CD14-positive monocyte (primary cell): ENCODE measurements around the gene DLG4. TPM values are rescaled to one million over a fixed set of nuclear protein-coding genes. Genes with fewer than 3 reads are reported as not detected.
A peak's percentile ranks its signal among the peaks of the same experiment; 100 is the strongest.

Experiments used
- DNase-seq, 3 donors: peaks; one replicate each; pipeline ENCODE4 v3.0.0-alpha.2; 2011 to 2022
- H2AFZ ChIP-seq: 2 replicates; pipeline ENCODE4 v1.6.0; 2012; ENCODE audit warnings: mild to moderate bottlenecking, low read depth, low read length, inconsistent platforms; ENCODE audit not compliant: insufficient read depth, poor library complexity, severe bottlenecking
- H3K27ac ChIP-seq, 2 donors: 1 replicate in 1 of 2; 2 replicates in 1 of 2; pipeline ENCODE4 v1.5.1; 2012 to 2013; ENCODE audit warnings: low read length in 2 of 2, control low read depth in 1 of 2, inconsistent platforms in 1 of 2, low read depth in 1 of 2, mild to moderate bottlenecking in 1 of 2
- H3K27me3 ChIP-seq, 2 donors: one replicate each; pipeline versions ENCODE4 v1.6.0 to v1.6.1; 2011 to 2013; ENCODE audit warnings: low read length in 2 of 2; ENCODE audit not compliant: control insufficient read depth in 2 of 2, insufficient read depth in 2 of 2
- H3K36me3 ChIP-seq, 2 donors: replicated peaks in 1 of 2; 1 replicate in 1 of 2; 2 replicates in 1 of 2; pipeline versions ENCODE4 v1.5.1 to v1.6.1; 2012 to 2013; ENCODE audit warnings: low read length in 2 of 2, control low read depth in 1 of 2, inconsistent platforms in 1 of 2, mild to moderate bottlenecking in 1 of 2; ENCODE audit not compliant: insufficient read depth in 2 of 2, control insufficient read depth in 1 of 2
- H3K4me1 ChIP-seq, 2 donors: 1 replicate in 1 of 2; 2 replicates in 1 of 2; pipeline versions ENCODE4 v1.5.1 to v1.6.1; 2012 to 2013; ENCODE audit warnings: low read length in 2 of 2, control low read depth in 1 of 2, inconsistent platforms in 1 of 2, mild to moderate bottlenecking in 1 of 2, moderate library complexity in 1 of 2; ENCODE audit not compliant: insufficient read depth in 2 of 2, control insufficient read depth in 1 of 2
- H3K4me2 ChIP-seq: replicated peaks from 2 replicates; pipeline ENCODE3; 2012; ENCODE audit warnings: low read length, moderate library complexity, mild to moderate bottlenecking; ENCODE audit not compliant: poor library complexity, severe bottlenecking; ENCODE audit errors: extremely low read depth
- H3K4me3 ChIP-seq, 3 experiments: fragments of 200-600 bp in 1 of 3; sonication (generic) in 1 of 3; replicated peaks in 1 of 3; 1 replicate in 2 of 3; 2 replicates in 1 of 3; pipeline ENCODE4 v1.5.1; 2011 to 2013; ENCODE audit warnings: low read length in 3 of 3, mild to moderate bottlenecking in 3 of 3, control low read depth in 2 of 3, low read depth in 2 of 3, inconsistent platforms in 1 of 3, moderate library complexity in 1 of 3
- H3K79me2 ChIP-seq: 2 replicates; pipeline ENCODE4 v1.6.0; 2012; ENCODE audit warnings: mild to moderate bottlenecking, control low read depth, inconsistent platforms, low read length, moderate library complexity; ENCODE audit not compliant: insufficient read depth
- H3K9ac ChIP-seq: 2 replicates; pipeline ENCODE4 v1.6.0; 2017; ENCODE audit warnings: low read length, mild to moderate bottlenecking; ENCODE audit not compliant: insufficient read depth, poor library complexity, severe bottlenecking
- H3K9me3 ChIP-seq, 2 donors: replicated peaks in 1 of 2; 1 replicate in 1 of 2; 2 replicates in 1 of 2; pipeline versions ENCODE4 v1.5.1 to v1.6.1; 2012 to 2013; ENCODE audit warnings: low read length in 2 of 2, control low read depth in 1 of 2; ENCODE audit not compliant: control insufficient read depth in 1 of 2, insufficient read depth in 1 of 2
- H4K20me1 ChIP-seq: 2 replicates; pipeline ENCODE4 v1.6.0; 2012; ENCODE audit warnings: mild to moderate bottlenecking, low read length, control low read depth, moderate library complexity; ENCODE audit not compliant: insufficient read depth
- H3K27ac Mint-ChIP-seq, 7 donors: one replicate each; pipeline ENCODE4 v1.8.0; 2020; ENCODE audit warnings: mild to moderate bottlenecking in 7 of 7, mixed read lengths in 7 of 7, moderate library complexity in 6 of 7, inconsistent platforms in 2 of 7
- H3K27me3 Mint-ChIP-seq, 3 donors: one replicate each; pipeline ENCODE4 v1.8.0; 2021 to 2022; ENCODE audit warnings: low read depth in 3 of 3, mild to moderate bottlenecking in 3 of 3, mixed read lengths in 3 of 3, moderate library complexity in 3 of 3, inconsistent platforms in 1 of 3
- H3K36me3 Mint-ChIP-seq, 2 donors: one replicate each; pipeline ENCODE4 v1.8.0; 2020; ENCODE audit warnings: mixed read lengths in 2 of 2, inconsistent platforms in 1 of 2, mild to moderate bottlenecking in 1 of 2
- H3K4me1 Mint-ChIP-seq: one replicate; pipeline ENCODE4 v1.8.0; 2020; ENCODE audit warnings: mild to moderate bottlenecking, mixed read lengths
- H3K4me3 Mint-ChIP-seq, 2 donors: one replicate each; pipeline ENCODE4 v1.8.0; 2020; ENCODE audit warnings: mild to moderate bottlenecking in 2 of 2, mixed read lengths in 2 of 2, moderate library complexity in 1 of 2
- H3K9me3 Mint-ChIP-seq, 7 donors: one replicate each; pipeline ENCODE4 v1.8.0; 2020 to 2022; ENCODE audit warnings: mixed read lengths in 7 of 7, mild to moderate bottlenecking in 6 of 7, moderate library complexity in 6 of 7, inconsistent platforms in 2 of 7
- WGBS: methylation state at CpG from one replicate; pipeline ENCODE4 v1.1.5; 2013; ENCODE audit warnings: missing lambda C conversion rate; ENCODE audit not compliant: insufficient coverage; 5-methylcytosine and 5-hydroxymethylcytosine counted together
- intact Hi-C, 2 donors: fragments of 100-400 bp; cut with micrococcal nuclease; formaldehyde crosslinking; loops; one replicate each; pipeline versions ENCODE4 v1.15.0 to v1.15.1; 2023
- polyA plus RNA-seq, 3 donors: library from polyadenylated mRNA; depleted of rRNA in 1 of 3; unstranded in 2 of 3; stranded (reverse) in 1 of 3; fragments of 300-500 nt in 2 of 3; fragments of >200 nt in 1 of 3; fragmentation: Illumina TruSeq in 2 of 3; gene quantifications; 1 replicate in 2 of 3; 2 replicates in 1 of 3; pipeline ENCODE4 v1.2.3, GENCODE V29; 2012 to 2021
- TF ChIP-seq, protein P1 (sequence below): fragments of 200-600 bp; IDR thresholded peaks from one replicate; pipeline ENCODE4 v1.8.0; 2022; ENCODE audit warnings: antibody characterized with exemption, mild to moderate bottlenecking

DLG4 gene
- polyA plus RNA-seq, 3 donors, result 0.37 to 42.6 (median 0.39) TPM

DNA sequence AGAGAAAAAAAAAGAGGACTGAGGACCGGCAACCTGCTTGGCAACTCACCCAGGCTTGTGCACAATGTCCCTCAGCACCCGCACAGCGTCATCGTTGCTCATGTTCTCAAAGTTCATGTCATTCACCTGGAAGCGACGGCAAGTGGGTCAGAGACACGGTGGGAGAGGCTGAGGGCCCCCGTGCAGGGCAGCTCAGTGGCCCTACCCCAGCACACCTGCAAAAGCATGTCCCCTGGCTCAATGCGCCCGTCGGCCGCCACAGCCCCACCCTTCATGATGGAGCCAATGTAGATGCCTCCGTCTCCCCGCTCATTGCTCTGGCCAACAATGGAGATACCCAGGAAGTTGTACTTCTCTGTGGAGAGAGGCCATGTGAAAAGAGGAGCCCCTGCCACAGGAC lies 9.3 kb upstream of the DLG4 start:
- H2AFZ ChIP-seq, result no peak overlapping the region
- Mint-ChIP-seq H3K4me3 (no peak overlapping the region), H3K27ac (peak overlapping the region in 1 of 7 donors; percentile 53), H3K27me3 (no peaks in the 10 kb centered on the region), H3K36me3 (peaks cover 56 to 67% of the 10 kb centered on the region in 2 donors), H3K9me3 (no peaks in the 10 kb centered on the region), H3K4me1 (peaks cover 22% of the 10 kb centered on the region)
- DNase-seq, result no peak
- peaks cover 20 to 25% of the 10 kb centered on the region in 2 donors for H3K4me1 ChIP-seq
- intact Hi-C loops, result no loop called here
- TF ChIP-seq, protein P1, sequence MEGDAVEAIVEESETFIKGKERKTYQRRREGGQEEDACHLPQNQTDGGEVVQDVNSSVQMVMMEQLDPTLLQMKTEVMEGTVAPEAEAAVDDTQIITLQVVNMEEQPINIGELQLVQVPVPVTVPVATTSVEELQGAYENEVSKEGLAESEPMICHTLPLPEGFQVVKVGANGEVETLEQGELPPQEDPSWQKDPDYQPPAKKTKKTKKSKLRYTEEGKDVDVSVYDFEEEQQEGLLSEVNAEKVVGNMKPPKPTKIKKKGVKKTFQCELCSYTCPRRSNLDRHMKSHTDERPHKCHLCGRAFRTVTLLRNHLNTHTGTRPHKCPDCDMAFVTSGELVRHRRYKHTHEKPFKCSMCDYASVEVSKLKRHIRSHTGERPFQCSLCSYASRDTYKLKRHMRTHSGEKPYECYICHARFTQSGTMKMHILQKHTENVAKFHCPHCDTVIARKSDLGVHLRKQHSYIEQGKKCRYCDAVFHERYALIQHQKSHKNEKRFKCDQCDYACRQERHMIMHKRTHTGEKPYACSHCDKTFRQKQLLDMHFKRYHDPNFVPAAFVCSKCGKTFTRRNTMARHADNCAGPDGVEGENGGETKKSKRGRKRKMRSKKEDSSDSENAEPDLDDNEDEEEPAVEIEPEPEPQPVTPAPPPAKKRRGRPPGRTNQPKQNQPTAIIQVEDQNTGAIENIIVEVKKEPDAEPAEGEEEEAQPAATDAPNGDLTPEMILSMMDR, result no peak
- no peak overlapping the region for H3K27ac ChIP-seq
- peaks cover 43 to 69% of the 10 kb centered on the region in 2 donors for H3K36me3 ChIP-seq
- peaks cover 8% of the 10 kb centered on the region for H4K20me1 ChIP-seq
- no peaks in the 10 kb centered on the region for H3K9me3 ChIP-seq
- H3K9ac ChIP-seq, result no peak overlapping the region
- H3K79me2 ChIP-seq, result peaks cover 38% of the 10 kb centered on the region
- no peak overlapping the region for H3K4me3 ChIP-seq
- H3K27me3 ChIP-seq, result no peaks in the 10 kb centered on the region
- H3K4me2 ChIP-seq, result no peak overlapping the region
- WGBS, result 95% methylated on average over 13 of the region's 14 CpGs

DNA sequence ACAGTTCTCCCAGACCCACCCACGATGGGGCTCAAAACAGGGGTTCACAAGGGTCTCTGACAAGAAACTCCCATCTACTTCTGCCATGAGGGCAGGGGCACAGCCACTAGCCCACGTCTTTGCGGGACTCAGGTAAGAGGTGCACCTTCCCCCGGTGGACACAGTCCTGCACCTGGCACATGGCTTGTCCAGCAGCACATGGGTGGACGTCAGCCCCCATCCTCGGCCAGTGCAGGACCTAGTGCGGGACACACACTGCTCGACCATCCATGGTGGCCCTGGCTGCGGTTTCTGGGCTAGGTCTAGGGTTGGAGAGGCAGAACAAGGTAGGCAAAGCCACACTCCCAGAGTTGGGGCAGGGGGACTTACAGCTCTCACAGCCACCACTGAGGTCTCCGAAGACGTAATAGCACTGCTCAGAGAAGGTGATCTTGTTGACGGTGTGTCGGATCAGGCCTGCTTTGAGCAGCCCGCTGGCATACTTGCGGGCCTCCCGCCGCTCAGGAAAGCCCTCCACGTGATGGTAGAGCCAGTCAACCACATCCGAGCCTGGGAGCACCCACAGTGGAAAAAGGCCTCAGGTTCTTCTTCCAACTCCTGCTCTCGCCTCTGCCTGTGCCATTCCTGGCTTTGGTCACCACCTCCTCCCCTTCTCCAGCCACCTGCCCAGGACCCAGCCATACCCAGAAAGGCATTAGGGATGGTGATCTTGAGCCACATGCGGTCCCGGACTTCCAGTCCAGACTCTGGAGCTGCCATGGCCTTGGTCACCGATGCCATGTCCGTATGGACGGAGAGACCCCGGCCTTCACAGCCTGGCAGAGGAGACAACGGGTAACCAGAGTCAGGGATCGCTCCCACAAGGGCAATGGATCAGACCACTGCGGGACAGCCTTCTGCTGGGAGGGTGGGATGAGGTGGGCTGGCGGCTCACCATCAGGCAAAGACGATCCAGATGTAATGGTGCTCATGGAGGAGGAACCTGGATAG lies 7.4 kb upstream of the DLG4 start:
- Mint-ChIP-seq H3K36me3 (peaks cover 73 to 86% of the 10 kb centered on the region in 2 donors), H3K27me3 (no peaks in the 10 kb centered on the region), H3K9me3 (no peaks in the 10 kb centered on the region), H3K27ac (peak overlapping the region in 2 of 7 donors; percentile 45 to 60), H3K4me3 (no peak overlapping the region), H3K4me1 (peaks cover 7% of the 10 kb centered on the region)
- TF ChIP-seq, protein P1, result no peak
- Histone ChIP-seq H3K4me2 (no peak overlapping the region), H3K79me2 (peaks cover 19% of the 10 kb centered on the region), H3K27me3 (no peaks in the 10 kb centered on the region), H3K27ac (no peak overlapping the region), H4K20me1 (peaks cover 6% of the 10 kb centered on the region), H3K9ac (no peak overlapping the region), H2AFZ (no peak overlapping the region), H3K4me1 (peaks cover 3 to 7% of the 10 kb centered on the region in 2 donors), H3K9me3 (no peaks in the 10 kb centered on the region), H3K36me3 (peaks cover 62 to 88% of the 10 kb centered on the region in 2 donors), H3K4me3 (no peak overlapping the region)
- intact Hi-C loops, result no loop called here
- DNase-seq, result no peak
- 95% methylated on average over 29 of the region's 31 CpGs for WGBS
